ENCODE data around the gene ZNF362. TPM values are rescaled to one million over a fixed set of nuclear protein-coding genes. Genes with fewer than 3 reads are reported as not detected.

Gene ZNF362
- total and polyA plus RNA-seq, 2 of the 13 experiments (the other 11 are each of a cell fraction or from before 2014, with no cell fraction given) = 8.3 to 14.2 TPM

DNA sequence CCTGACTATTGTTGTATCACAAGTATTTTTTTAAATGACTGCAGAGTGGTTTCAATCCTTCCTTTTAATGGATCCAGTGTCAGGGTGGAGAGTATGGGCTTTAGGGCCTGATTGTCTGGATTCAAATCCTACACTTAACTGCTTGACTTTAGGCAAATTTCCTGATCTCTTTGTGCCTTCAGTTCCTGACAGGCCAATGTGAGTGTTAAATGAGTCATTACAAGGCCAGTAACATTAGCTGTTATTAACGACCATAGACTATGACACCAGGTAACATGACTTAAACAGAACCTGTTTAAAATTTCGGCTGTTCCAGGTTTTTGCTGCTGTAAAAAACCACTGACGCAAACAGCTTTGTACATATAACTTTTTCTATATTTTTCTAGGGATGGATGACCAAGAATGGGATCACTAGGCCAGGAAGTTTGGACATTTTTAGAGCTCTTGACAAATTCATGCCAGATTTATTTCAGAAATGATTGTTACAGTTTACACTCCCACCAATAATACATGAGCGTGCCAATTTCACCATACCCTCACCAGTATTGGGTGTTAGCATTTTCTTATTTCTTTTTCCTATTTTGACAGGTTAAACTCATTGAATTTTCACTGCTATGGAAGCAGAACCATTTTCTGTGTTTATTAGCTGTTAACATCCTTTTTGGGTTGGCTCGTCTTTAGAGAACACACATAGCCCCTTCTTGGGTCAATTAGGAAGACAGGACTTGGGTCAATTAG, 11.3 kb downstream of the ZNF362 start:
- ATAC-seq = no peak
- TF ChIP-seq MEIS1 (CRISPR knock-in tag; IDR thresholded peaks at IDR 0.05; ENCODE audit: borderline replicate concordance) = no peak
- no peak for TF ChIP-seq NKX3-1 (CRISPR knock-in tag; IDR thresholded peaks at IDR 0.05)
- no peak for TF ChIP-seq SIN3A (IDR thresholded peaks at IDR 0.05; ENCODE audit: borderline replicate concordance, low read depth, low read length)
- no peak for TF ChIP-seq RAD21 (CRISPR knock-in tag; IDR thresholded peaks at IDR 0.05)
- no peak for TF ChIP-seq SRF (IDR thresholded peaks at IDR 0.05; ENCODE audit: low read depth, low read length)
- no peak for TF ChIP-seq ZNF251 (CRISPR knock-in tag; IDR thresholded peaks at IDR 0.05)
- TF ChIP-seq, protein P1, sequence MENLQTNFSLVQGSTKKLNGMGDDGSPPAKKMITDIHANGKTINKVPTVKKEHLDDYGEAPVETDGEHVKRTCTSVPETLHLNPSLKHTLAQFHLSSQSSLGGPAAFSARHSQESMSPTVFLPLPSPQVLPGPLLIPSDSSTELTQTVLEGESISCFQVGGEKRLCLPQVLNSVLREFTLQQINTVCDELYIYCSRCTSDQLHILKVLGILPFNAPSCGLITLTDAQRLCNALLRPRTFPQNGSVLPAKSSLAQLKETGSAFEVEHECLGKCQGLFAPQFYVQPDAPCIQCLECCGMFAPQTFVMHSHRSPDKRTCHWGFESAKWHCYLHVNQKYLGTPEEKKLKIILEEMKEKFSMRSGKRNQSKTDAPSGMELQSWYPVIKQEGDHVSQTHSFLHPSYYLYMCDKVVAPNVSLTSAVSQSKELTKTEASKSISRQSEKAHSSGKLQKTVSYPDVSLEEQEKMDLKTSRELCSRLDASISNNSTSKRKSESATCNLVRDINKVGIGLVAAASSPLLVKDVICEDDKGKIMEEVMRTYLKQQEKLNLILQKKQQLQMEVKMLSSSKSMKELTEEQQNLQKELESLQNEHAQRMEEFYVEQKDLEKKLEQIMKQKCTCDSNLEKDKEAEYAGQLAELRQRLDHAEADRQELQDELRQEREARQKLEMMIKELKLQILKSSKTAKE (CRISPR knock-in tag; IDR thresholded peaks at IDR 0.05; ENCODE audit: borderline replicate concordance) = no peak
- no peak for TF ChIP-seq CBX1 (IDR thresholded peaks at IDR 0.05; ENCODE audit: low read depth)
- no peak for TF ChIP-seq PLRG1 (conservative IDR thresholded peaks at IDR 0.05)
- no peak for TF ChIP-seq ZNF44 (CRISPR knock-in tag; IDR thresholded peaks at IDR 0.05)
- no peak for TF ChIP-seq ARID3A (IDR thresholded peaks at IDR 0.05; ENCODE audit: low read depth, low read length)
- TF ChIP-seq ZNF75D (CRISPR knock-in tag; IDR thresholded peaks at IDR 0.05; ENCODE audit: borderline replicate concordance) = no peak
- TF ChIP-seq ZKSCAN8 (CRISPR knock-in tag; IDR thresholded peaks at IDR 0.05; ENCODE audit: borderline replicate concordance) = no peak
- H3K4me3 ChIP-seq (replicated peaks in 1 of 3; ENCODE audit: insufficient read depth in 1 of 3, low read depth in 2 of 3, low read length in 3 of 3) = no peak overlapping the region
- intact Hi-C loops (cut with micrococcal nuclease; ENCODE audit: unreplicated experiment) = no loop called here
- no peak overlapping the region for H3K4me2 ChIP-seq (ENCODE audit: low read depth, low read length)
- no peak overlapping the region for H2AFZ ChIP-seq (ENCODE audit: low read length)
- in situ Hi-C loops (cut with HindIII; ENCODE audit: extremely low pct_ligation_motif_present, low pct_unique_long_range_greater_than_20kb) = no loop called here
- POLR2A ChIA-PET = interaction anchor here (0.7 kb wide), 1 partner anchor 10 kb away, joined by 3 read pairs; no protein-coding TSS in a partner anchor
- no peaks in the 10 kb centered on the region for H3K27me3 ChIP-seq (ENCODE audit: control insufficient read depth in 1 of 2, insufficient read depth in 2 of 2, low read length in 2 of 2)
- 95% methylated on average over 5 of the region's 5 CpGs for WGBS (ENCODE audit: low lambda C conversion rate)
- no peak overlapping the region for H3K27ac ChIP-seq (ENCODE audit: extremely low read length, insufficient read depth, low read length)
- peaks cover 50% of the 10 kb centered on the region for H3K4me1 ChIP-seq (ENCODE audit: insufficient read depth, low read length)
- peaks cover 4 to 13% of the 10 kb centered on the region in 2 experiments; a peak in 4 of 5 replicates for H3K36me3 ChIP-seq (replicated peaks in 1 of 2; ENCODE audit: control insufficient read depth in 1 of 2, insufficient read depth in 2 of 2, low read length in 2 of 2)
- CTCF ChIA-PET (ENCODE audit: low intra/inter-chr PET ratio, low total read pairs) = no interaction called here
- no TSS peak for BruUV-seq (replicated peaks)
- H3K9ac ChIP-seq (ENCODE audit: insufficient read depth, low read depth, low read length) = no peak overlapping the region
- FAIRE-seq = no peak
- H4K20me1 ChIP-seq (ENCODE audit: insufficient read depth, low read length) = no peaks in the 10 kb centered on the region; the same call in 1 of the 2 replicates
- H3K9me3 ChIP-seq (ENCODE audit: low read length) = no peaks in the 10 kb centered on the region
- peaks cover 12% of the 10 kb centered on the region for H3K79me2 ChIP-seq (ENCODE audit: insufficient read depth, low read length)
- no peak for DNase-seq (ENCODE audit: low spot score)

Measured in HepG2 (cell line).